Putamen (tissue), 1 donor: ENCODE results near the gene B4GAT1.
A peak's percentile ranks its signal among the peaks of the same experiment; 100 is the strongest.
"Not testable (repeated sequence)": the region's sequence is repeated elsewhere in the genome, so short reads cannot be mapped to it uniquely, and the experiment has no call there.

Source experiments
- DNase-seq: peaks from one replicate; pipeline ENCODE4 v3.0.0-alpha.2; 2016; ENCODE audit warnings: low spot score

B4GAT1 gene

DNA sequence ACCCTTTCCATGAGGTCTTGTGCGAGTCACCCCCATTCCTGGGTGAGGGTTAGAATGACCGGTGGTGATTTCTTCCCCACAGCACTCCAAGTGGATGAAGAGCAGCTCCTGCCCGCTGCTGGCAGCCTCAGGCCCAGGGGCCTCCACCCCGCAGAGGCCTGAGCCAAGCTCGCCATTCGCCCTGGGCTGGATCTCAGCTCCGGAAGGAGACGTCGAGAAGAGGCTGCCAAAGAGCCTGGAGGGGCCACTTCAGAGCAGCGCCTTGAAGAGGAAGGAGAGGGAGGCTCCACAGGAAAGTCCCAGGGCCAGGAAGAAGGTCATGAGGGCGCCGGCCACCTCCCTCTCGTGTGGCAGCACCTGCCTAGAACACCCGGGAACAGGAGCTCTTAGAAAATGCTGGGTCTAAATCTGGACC lies 15.8 kb upstream of the B4GAT1 start:
- DNase-seq: no peak

DNA sequence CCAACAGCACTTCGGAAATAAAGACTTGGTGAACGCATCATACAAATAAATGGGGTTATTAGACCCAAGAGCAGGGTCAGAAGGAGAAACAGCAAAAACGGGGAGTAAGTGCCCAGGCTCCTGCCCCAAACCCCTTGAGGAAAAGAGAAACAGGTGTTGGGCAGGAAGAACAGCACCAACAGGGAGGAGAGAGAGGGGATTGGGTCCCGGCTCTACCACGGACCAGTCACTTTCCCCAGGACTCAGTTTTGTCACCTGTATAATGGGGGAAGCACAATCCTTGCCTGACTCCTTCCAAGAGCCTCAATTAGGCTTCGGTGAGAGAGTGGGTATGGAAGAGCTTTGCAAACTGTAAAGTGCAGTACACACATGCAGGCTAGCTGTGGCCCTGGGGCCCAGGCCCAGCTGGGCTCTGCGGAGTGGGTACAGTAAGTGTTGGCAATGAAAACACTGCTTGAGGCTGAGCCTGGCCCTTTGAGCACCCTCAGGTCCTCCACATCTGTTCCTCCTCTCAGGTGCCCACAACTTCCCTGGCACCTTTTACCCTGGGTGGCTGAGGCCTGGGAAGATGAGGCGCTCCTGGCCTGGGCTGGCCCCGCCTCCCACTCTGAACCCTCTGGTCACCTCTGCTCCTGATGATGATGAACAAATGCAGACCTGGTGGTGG lies 15.2 kb upstream of the B4GAT1 start:
- no peak for DNase-seq

DNA sequence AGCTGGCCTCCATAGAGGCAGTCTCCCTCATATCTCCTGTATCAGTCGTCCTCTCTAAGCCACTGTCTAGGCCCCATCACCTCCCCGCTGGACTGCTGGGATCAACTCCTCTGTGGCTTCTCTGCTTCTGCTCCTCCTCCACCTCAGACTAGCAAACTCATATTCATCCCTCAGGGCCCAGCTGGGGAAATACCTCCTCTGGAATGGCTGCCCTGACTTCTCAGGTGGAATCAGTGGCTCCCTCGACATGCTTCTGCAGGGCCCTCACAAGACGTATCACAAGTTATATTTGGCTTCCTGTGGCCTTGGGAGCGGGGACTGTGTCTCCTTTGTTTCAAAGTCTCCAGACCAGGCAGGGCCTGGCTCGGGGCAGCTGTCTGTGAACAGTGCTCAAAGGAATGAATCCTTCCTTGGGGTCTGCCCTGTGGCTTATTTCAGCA lies 14.1 kb upstream of the B4GAT1 start:
- no peak for DNase-seq

DNA sequence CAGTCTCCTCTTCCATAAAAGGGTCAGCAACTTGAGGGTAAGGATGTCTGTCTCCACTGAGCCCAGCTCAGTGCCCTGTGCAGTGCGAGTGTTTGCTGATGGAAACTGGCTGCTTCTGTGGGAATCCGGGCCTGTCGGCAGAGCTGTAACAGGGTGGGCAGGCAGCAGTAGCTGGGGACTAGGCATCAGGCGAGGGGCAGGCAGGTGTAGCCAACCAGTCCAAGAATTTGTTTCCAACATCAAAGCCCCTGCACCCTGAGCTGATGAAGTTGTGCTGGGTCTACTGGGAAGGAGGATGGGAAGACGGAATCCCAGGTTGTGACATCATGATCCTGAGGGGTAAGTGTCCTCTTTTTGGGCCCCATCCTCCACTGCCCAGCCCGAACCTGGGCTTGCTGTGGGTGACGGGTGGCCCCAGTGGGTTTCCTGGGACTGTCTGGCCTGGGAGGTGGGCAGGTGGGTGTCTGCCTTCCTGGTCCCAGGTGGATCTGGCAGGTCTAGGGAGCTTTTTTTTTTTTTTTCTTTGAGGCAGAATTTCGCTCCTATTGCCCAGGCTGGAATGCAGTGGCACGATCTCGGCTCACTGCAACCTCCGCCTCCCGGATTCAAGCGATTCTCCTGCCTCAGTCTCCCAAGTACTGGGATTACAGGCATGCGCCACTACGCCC lies 13.1 kb upstream of the B4GAT1 start:
- DNase-seq: no peak

DNA sequence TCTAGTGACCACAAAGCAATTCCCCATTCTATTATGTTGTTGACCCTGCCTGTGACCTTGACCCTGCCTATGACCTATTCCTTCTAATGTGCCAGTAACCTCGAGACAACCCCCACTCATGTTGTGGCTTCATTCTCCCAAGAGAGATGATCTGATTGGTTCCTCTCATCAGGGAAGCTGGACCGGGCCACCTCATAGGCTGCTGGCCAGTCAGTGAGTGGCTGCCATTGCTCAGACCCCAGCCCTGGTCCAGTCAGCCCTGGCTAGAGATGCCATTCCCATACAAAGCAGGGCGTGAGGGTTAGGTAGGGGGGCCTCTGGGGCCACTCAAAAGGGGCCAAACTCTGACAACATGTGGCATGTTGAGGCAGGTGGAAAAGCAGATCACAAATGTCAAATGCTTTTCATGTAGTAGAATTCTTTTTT lies 12.2 kb upstream of the B4GAT1 start:
- DNase-seq: no peak

DNA sequence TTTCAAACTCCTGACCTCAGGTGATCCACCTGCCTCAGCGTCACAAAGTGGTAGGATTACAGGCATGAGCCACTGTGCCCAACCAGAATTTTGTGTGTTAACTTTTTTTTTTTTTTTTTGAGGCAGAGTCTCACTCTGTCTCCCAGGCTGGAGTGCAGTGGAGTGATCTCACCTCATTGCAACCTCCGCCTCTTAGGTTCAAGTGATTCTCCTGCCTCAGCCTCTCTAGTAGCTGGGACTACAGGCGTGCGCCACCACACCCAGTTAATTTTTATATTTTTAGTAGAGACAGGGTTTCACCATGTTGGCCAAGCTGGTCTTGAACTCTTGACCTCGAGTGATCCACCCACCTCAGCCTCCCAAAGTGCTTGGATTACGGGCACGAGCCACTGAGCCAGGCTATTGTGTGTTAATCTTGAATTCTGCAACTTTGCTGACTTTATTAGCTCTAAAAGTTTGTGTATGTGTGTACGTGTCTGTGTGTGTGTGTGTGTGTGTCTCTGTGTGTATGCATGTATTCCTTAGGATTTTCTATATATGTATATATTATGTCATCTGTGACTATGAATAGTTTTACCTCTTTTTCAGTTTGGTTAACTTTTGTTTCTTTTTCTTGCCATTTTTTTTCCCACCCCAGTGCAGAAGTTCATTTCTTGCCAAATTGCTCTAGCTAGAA lies 3.3 kb upstream of the B4GAT1 start:
- not testable (repeated sequence) for DNase-seq

DNA sequence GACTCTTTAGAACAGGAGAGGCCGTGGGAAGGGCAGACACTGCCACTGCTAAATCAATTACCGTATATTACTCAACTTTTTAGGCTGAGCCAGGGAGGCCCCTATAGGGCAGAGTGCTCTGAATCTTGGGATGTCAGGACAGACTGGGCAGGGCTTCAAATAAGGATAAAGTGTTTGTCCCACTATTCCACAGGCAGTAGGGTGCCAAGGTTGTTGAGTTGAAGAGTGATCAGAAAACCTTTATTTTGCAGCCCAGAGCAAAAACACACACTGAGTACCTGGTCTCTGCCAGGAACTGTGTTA lies 1.6 kb upstream of the B4GAT1 start:
- DNase-seq: no peak

DNA sequence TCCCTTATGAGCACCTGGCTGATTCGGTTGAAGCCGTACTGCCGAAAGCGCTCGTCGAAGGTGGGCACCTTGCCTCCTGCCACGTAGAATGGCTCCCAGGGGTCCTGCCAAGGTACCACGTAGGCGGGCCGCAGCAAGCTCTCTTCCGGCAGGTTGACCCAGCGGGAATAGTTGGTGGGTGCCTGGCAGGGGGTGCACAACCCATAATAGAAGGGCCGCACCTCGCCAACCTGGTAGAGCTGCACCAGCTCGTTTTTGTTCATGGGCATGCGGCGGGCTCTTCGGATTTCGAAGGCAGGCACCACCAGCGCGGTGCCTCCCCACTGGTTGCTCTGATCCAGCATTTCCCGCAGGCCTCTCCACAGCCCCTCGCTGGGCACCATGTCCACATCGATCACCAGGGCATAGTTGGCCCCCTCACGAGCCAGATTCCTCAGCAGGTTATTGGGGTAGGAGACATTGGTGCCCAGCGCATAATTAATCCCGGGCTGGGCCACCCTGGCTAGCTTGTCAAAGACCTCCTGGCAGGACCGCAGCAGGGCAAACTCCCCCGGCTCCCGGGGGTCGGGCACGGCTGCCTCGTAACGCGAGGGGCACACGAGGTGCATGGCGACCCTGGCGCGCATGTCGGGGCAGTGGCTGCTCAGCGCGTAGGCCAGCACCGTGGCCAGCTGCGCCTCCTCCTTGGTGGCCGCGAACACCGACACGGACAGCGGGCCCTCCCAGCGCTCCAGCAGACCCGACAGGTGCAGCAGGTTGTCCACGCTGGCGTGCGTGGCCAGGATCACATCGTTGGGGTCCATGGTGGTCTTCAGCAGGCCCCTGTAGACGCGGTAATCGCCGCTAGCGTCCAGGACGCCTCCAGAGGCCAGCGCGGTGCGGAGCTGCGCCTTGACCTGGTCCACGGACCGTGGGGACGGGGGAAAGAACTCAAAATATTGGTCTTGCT lies 679 bp downstream of the B4GAT1 start:
- DNase-seq: no peak

DNA sequence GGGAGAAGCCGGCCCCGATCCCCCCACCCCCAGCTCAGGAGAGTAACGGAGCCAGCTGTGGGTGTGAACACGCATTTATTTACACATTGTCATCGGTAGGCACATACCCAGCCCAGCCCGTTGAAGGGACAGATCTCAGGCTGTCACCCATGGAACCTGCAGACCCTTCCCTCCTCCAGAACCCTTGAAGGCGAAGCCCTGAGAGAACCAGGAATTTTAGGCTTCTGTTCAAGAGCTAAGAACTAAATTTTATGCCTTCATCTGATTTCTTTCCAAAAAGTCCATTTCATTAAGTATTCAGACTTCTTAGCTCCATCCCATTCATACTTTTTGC lies 2.1 kb downstream of the B4GAT1 start:
- no peak for DNase-seq

DNA sequence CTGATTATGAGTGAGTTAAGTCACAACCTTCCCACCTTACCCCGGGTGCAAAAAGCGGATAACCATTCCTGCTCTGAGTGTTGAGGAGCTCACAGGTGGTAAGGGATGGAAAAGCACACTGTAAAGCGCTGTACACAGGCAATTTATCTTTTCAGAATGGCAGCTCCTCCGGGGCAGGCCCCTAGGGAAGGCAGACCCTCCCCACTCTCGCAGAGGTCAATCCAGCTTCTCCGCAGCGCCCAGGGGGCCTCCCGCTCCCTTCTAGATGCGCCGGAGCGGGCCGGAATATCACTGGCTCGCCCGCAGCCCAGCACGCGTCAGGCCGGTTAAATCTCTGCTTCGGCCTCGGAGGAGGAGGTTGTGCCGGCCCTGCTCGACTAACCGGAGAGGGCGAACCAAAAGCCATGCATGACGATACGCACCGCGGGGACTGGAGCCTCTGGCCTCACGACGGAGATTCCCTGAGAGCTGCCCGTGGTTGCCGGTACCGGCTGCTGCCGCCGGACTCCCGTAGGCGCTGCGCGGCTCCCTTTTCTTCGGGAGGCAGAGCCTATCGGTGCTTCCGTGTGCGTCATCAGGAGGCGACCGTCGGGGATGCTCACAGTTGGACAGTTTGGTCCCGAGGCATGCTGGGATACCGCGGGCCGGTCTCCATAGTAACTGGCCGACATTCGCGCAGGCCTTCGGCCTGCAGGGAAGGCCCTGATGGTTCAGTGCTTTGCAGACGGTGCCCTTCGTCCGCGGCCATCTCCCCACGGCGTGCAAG lies 2.7 kb downstream of the B4GAT1 start, which contains the start of gene BRMS1:
Gene BRMS1 (minus strand): TSS at position 555 of the 766 bp plus-strand sequence. CDS start 2,870 bp downstream, outside the sequence.
- DNase-seq: peak; percentile 96

DNA sequence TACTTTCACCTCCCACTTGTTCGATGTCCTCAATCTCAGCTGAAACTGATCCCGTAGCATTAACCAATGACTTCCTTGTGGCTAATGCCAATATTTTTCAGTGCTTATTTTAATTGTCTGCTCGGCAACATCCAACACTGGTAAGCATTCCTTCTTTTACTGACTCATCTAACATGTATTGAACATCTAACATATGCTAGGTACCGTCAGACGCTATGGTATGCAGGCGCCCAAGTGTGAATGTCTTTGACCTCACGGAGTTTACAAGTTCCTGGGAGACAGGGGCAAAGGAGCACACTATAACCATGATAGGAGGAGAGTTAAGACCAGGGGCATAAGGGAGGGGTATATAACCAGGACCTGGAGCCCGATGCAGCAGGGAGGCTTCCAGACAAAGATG lies 4.3 kb downstream of the B4GAT1 start:
- no peak for DNase-seq

DNA sequence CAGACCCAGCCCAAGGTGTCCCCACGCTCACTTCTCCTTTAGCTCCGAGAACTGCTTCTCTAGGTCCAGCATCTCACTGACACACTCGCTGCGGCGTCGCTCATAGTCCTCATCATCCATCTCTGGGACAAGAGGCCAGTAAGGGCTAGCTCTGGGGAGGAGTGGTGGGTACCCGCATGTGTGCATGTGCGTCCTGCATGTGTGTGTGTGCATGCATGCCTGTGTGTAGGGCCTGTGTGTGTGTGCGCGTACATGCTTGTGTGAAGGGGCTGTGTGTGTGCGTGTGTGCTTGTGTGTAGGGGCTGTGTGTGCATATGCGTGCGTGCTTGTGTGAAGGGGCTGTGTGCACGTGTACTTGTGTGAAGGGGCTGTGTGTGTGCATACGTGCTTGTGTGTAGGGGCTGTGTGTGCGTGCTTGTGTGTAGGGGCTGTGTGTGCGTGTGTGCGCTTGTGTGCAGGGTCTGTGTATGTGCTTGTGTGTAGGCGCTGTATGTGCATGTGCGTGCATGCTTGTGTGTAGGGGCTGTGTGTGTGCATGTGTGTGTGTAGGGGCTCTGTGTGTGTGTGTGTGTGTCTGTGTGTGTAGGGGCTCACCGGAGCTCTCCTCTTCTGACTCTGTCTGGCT lies 5.8 kb downstream of the B4GAT1 start:
- DNase-seq: no peak

DNA sequence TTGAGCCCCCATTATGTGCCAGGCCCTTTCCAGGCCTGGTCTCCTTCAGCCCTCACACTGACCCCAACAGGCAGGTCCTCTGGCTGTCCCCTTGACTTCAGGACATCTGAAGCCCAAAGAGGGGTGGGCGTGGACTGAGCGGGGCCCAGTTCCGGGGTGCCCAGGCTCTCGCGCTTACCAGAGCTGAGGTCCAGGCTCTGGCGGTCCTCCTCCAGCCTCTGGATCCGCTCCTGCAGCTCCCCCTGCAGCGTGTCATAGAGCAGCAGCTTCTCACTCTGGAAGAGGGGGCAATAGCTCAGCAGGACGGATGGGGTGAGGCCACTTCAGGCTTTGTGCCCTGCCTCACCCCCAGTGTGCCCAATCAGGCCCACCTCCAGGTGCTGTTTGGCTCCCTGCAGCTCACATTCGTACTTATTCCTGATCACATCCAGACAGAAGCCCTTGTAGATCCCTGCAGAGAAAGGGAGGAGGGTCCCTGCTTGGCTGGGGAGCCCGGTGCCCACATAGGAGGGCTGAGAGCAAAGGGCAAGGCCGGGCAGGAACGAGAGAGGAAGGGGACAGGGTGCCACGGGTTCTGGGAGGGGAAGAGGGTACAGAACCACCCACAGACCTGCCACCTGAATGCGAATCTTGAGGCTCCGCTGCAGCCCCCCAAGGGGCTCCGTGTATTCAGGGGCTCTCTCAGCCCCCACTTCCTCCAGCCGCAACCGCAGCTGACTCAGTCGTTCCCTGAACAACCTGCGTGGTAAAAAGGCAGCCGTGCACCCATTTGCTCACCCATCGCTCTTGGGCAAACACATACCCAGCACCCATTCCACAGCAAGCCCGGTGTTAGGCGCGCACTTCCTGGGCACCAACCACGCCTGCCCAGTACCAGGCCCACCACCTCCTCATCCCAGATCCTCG lies 6.6 kb downstream of the B4GAT1 start:
- no peak for DNase-seq

DNA sequence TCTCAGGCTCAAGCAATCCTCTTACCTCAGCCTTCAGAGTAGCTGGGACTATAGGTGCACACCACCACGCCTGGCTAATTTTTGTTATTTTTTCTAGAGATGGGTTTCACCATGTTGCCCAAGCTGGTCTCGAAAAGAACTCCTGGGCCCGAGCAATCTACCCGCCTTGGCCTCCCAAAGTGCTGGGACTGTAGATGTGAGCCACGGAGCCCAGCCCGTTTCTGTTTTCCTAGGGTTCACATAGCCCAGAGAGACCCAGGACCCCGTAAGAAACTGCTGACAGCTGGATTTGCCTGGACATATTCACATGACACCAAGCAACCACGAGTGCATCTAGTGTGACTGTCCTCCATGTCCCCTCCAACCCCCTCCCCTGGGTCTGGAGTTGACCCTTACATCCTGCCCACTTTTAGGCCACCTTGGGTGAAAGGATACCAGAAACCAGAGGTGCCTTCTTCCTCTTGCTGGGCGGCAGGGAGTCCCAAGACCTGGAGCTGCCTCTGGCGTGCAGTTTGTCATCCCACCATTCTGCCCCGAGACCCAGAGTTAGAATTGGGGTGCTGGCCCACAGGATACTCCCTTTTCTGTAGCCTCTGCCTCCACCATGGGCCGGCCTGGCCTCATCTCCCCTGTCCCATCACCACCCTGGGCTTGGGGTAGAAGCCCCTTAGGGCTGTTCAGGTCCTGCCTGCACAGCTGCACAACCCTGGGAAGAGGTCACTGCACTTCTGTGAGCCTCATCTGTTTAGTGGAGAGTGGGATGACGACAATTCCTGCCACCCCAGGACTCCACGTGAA lies 7.5 kb downstream of the B4GAT1 start:
- DNase-seq: no peak

DNA sequence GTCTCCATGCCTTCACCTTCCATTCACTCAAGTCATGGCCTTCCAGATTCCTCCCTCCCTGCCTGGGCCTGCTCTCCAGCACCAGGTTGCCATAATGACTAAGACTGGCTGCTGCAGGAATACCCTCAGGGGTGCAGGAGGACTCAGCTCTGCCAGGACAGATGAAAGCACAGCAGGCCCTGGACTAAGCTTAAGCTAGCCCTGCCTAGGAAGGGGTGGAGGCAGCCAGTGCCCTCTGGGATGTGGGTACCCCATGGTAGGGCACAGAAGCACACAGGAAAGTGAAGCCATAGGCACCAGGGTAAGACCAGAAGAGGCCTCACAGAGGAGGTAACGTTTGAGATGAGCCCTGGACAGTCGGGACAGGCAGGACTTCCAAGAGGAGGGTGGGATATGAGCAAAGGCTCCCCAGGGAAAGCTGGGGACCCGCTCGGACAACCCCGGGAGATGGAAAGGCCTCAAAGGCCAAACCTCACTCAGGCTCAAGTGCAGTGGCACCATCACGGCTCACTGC lies 8.2 kb downstream of the B4GAT1 start:
- DNase-seq: no peak

DNA sequence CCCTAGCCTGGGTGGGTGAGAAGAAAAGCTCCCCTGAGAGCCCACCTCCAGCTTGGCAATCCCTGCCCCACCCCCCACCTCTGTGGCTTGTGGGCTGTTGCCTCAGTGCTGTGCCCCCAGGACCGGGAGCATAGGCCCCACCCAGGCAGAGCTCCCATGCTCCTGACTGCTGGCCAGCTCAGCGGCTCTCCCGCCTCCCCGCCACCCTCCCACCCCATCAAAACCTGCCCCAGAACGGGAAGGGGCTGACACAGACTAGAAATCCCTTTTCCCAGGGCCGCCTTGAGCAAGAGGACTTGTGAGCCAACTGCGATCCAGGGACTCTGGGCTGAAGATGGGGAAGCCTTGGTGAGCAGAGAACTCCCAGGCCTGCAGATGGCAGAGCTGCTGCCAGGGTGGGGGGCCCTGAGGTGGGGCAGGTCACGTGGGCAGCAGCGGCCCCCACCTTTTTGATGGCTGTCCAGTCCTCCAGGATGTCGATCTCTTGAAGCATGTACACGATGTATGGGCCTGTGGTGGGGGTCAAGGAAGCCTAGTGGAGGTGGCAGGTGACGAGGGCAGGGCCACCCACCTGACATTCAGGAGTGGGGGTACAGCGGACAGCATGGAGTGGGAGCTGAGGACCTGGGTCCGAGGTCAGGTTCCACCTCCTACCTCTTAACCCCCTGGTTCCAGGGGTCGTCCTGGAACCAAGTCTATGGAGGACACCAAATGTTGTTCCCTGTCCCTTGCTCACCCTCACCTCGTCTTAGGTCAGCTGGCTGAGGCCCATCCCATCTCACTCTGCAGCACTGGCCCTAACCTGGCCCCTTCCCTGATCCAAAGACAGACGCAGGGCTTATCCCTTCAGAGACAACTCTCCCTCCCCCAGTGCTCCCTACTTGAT lies 8.9 kb downstream of the B4GAT1 start:
- DNase-seq: no peak

DNA sequence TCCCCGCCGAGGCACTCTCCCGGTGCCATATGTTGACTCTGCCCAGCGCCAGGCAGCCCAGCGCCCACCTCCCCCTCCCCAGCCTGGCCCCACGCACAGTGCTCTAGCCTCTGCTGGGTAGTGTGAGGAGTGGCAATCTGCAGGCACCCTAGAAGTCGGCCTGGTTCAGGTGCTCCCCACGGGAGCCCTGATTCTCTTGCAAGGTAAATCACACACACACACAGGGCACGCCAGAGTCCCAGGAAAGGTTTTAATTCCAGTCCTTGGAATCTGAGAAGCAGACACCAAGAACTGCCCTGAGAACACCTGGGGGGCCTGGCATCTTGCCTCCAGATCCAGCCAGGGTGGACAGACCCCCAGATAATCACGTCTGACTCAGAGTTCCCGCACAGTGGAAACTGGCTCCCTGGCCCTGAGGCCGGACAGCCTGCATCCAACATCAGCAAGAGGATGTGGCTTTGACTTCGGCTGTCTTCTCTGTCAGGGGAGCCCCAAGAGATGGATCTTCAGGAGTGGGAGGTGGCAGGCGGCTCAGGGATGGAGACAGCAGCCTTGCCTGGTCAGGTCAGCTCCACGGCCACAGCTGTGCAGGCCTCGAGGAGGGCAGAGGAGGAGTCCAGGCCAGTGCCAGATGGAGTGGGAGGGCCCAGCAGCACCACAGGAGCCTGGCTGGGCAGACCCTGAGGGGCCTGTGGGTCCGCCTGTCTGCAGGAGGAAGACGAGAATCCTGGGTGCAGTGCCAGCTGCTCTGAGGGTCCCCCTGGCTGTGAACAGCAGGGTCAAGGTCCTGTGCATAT lies 10.1 kb downstream of the B4GAT1 start:
- no peak for DNase-seq
